ENCODE measurements around the gene NGB.

NGB gene

DNA sequence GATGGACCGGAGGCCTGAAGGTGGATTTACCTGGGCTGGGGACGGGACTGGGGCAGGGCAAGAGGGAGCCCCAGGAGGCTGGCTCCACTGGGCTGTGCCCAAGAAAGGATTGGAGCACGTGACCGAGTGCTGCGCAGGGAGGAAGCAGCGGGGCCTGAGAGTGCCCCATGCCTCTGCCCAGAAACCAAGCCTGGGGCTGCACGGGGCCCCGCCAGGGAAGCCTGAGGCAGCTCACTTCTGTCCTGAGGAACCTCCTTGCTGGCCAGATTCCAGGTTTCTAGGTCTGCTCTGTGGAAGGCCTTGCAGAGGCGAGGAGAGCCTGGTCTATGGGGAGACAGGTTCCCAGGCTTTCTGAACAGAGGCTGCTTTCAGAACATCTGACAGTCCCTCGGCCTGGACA, 10.4 kb downstream of the NGB start:
- TF ChIP-seq, protein P1, sequence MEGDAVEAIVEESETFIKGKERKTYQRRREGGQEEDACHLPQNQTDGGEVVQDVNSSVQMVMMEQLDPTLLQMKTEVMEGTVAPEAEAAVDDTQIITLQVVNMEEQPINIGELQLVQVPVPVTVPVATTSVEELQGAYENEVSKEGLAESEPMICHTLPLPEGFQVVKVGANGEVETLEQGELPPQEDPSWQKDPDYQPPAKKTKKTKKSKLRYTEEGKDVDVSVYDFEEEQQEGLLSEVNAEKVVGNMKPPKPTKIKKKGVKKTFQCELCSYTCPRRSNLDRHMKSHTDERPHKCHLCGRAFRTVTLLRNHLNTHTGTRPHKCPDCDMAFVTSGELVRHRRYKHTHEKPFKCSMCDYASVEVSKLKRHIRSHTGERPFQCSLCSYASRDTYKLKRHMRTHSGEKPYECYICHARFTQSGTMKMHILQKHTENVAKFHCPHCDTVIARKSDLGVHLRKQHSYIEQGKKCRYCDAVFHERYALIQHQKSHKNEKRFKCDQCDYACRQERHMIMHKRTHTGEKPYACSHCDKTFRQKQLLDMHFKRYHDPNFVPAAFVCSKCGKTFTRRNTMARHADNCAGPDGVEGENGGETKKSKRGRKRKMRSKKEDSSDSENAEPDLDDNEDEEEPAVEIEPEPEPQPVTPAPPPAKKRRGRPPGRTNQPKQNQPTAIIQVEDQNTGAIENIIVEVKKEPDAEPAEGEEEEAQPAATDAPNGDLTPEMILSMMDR (conservative IDR thresholded peaks at IDR 0.05) = no peak
- TF ChIP-seq ZFX (IDR thresholded peaks at IDR 0.05) = no peak

DNA sequence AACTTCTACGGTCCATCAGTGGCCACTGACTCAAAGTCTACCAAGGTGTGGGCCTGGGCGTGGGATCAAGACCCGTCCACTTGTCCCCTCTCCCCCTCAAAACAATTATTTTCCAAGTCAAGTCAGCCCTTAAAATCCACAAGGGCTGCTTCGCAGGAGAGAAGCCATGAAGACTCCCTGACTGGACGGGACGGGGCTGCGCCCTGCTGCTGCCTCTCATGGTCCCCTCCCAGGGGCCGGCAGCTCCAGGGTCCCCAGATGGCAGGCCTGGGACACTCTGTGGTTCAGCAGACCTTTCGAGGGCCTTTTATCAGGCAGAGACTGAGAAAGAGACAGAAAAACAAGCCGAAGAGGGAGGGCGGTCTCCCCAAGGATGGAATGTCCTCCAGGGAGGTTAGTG, 10.8 kb downstream of the NGB start:
- TF ChIP-seq ZFX (IDR thresholded peaks at IDR 0.05) = no peak
- TF ChIP-seq, protein P1 (conservative IDR thresholded peaks at IDR 0.05) = no peak

More for the DNA sequence above, 10.4 kb downstream of the NGB start:
- no peak overlapping the region for H3K27ac ChIP-seq

GRCh38 chr14:77259025-77259715, 11.8 kb downstream of the NGB start:
- TF ChIP-seq ZFX (IDR thresholded peaks at IDR 0.05) = no peak
- TF ChIP-seq, protein P1 (conservative IDR thresholded peaks at IDR 0.05) = no peak
- no peak overlapping the region for H3K27ac ChIP-seq

More for the DNA sequence above, 10.8 kb downstream of the NGB start:
- H3K27ac ChIP-seq = no peak overlapping the region

- no peak for TF ChIP-seq ZFX (IDR thresholded peaks at IDR 0.05)
- TF ChIP-seq, protein P1 (conservative IDR thresholded peaks at IDR 0.05) = no peak
- H3K27ac ChIP-seq = no peak overlapping the region
Measured at GRCh38 chr14:77258566-77258965, 12.4 kb downstream of the NGB start.

DNA sequence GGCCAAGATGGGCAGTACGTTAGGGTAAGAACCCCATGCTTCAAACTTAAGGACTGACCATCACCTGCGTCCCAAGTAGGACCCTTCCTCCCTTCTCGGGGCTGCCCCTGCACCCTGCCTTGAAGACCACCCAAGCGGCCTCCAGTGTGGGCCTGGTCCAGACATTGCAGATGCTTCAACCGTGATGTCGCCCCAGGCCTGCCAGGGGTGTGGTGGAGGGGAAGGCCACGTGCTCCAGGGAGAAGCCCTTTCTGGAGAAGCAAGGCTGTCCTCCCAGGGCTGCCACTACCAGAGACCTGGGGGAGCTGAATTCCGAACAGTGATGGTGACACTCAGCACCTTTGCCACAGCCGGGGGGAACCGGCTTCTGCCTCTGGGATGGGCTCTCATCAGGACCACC, 13.3 kb downstream of the NGB start:
- TF ChIP-seq, protein P1 (conservative IDR thresholded peaks at IDR 0.05) = no peak
- TF ChIP-seq ZFX (IDR thresholded peaks at IDR 0.05) = no peak

DNA sequence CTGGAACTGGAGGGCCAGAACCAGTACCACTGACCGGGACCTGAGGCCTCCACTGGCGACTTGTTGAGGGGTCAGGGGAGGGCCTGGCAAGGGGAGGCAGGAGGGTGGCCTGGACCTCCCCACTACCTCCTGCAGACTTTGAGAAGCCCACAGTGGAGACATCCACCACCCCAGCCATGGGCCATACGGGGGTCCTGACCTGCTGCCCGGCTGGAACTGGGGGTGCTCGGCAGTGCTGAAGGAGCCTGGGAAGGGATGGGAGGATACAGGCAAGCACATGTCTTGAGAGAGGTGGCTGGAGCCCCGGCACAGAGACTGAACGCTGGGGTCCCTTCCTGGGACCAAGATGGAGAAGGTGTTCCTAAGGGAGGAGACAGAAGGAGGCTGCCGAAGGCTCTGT, 14.3 kb downstream of the NGB start:
- no peak overlapping the region for H3K27ac ChIP-seq
- no peak for TF ChIP-seq ZFX (IDR thresholded peaks at IDR 0.05)
- TF ChIP-seq, protein P1 (conservative IDR thresholded peaks at IDR 0.05) = no peak

More for the DNA sequence above, 13.3 kb downstream of the NGB start:
- no peak overlapping the region for H3K27ac ChIP-seq

DNA sequence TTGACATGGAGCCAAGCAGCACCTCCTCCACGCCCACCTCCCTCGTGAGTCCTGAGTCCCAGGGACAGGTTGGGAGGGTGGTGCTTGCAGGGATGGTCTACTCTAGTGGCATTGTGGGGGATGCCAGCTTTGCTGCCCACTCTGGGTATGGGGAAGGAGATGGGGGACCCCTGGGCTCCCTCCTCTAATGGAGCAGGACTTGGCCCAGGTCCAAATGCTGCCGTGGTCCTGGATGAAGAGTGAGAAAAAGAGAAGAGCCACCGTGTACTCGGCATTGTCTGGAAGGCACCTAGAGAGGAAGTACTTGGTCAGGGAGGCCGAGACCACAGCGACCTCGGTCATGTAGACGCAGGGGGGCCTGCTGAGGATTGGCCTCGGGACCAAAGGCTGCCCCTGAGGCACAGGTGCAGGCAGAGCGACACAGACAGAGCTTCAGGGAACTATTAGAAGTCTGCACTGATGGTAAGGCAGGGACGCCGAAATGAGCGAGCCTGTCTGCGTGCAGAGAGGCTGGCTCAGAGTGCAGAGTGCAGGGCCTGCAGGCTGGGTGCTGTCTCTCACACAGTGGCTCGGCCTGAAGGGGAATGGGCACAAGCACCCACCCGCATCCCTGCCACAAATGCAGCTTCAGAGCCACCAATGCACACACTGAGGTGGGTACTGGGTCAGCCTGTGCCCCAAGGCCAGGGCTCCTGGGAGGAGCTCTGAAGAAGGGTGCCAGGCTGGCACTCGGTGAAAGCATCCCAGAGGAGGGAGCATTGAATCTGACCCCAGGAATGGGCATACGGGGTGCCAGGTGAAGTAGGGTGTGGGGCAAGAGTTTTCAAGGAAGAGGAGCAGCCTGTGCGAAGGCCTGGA, 17.4 kb downstream of the NGB start:
- TF ChIP-seq, protein P1 (conservative IDR thresholded peaks at IDR 0.05) = no peak
- TF ChIP-seq ZFX (IDR thresholded peaks at IDR 0.05) = no peak
- no peak overlapping the region for H3K27ac ChIP-seq
